Pulmonary artery endothelial cell (primary cell): ENCODE data around the gene PNISR. TPM values are rescaled to one million over a fixed set of nuclear protein-coding genes. Genes with fewer than 3 reads are reported as not detected.

Source experiments
- DNase-seq: peaks from one replicate; pipeline ENCODE4 v3.0.0-alpha.2; 2011; ENCODE audit warnings: low read depth, low spot score
- total RNA-seq: library from RNA; depleted of rRNA; stranded (reverse); fragments of >200 nt; gene quantifications from 2 replicates; pipeline ENCODE4 v1.2.3, GENCODE V29; 2014

Gene PNISR
- total RNA-seq, 1 donor from 2014 or later, result 39.2 TPM

DNA sequence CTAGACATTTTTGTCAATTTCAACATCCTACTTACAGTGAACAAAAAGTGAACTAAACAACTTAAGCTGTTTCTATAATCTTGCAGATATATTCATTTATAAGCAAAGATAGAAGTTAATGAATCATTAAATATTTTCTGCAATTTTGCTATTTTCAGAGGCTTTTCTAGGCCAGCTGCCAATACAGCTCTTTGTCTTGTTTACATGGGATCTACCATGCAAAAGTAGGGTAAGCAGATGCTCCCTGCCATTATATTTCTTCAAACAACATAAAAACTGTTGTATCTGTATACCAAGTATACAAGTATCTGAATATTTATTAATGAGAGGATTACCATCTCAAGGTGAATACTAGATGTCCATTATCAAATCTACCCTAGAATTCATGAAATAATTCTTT is 15.4 kb downstream of the PNISR start:
- DNase-seq, result no peak

DNA sequence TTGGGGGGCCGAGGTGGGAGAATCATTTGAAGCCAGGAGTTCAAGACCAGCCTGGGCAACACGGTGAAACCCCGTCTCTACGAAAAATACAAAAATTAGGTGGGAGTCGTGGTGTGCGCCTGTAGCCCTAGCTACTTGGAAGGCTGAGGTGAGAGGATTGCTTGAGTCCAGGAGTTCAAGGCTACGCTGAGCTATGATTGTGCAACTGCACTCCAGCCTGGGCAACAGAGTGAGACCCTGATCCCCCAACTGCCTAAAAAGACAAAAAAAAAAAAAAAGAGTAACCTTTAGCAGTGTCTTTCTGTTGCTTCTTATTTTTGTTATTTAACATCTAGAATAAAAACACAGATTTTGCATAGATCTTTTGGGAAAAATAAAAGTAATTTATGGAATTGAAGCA is 18.0 kb downstream of the PNISR start:
- DNase-seq, result no peak

GRCh38 chr6:99402448-99402847 is 22.7 kb downstream of the PNISR start:
- no peak for DNase-seq

GRCh38 chr6:99397287-99397686 is 27.8 kb downstream of the PNISR start:
- no peak for DNase-seq

GRCh38 chr6:99393698-99394531 is 31.2 kb downstream of the PNISR start, which contains the start of gene COQ3:
COQ3 (minus strand) TSS chr6:99394195; CDS start chr6:99394179, 16 bp downstream.
- DNase-seq, result peak; percentile 27

DNA sequence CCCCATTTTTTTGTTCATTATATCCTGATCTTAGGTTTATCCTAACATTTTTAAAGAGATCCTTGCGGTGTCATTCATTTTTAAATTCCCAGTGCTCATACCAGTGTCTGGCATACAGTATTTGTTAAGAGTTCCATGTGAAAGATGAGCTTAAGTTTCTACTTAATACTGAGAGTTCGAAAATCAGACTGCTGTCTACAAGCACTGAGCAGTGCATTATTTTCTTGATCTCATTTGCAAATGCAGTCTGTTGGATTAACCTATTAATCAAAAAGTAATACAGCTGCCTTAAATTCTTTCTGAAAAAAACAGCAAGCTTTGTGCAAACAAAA is 31.8 kb downstream of the PNISR start:
- no peak for DNase-seq

GRCh38 chr6:99390896-99391295 is 34.2 kb downstream of the PNISR start:
- no peak for DNase-seq

GRCh38 chr6:99384507-99384906 is 40.6 kb downstream of the PNISR start:
- DNase-seq, result no peak

- DNase-seq, result no peak
These were observed 46.5 kb downstream of the PNISR start for GRCh38 chr6:99378636-99379035.

DNA sequence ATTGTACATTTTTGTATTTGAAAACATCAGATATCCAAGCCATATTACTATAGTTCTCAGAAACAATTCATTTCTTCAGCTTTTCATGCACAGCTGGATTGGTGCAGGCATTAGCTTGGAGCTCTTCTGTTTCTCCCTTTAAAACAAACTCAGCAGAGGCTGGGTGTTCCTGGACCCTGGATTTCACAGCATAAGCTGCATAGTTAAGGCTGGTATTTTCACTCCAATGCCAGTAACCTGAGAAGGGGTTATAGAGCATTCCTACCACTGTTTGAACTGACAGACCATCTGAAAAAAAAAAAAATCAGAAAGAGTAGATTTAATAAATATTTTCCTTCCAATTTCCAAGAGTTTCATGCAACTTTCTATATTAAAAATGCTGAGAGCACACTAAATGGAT is 55.6 kb downstream of the PNISR start:
- DNase-seq, result no peak

- no peak for DNase-seq
These were observed 58.3 kb downstream of the PNISR start for GRCh38 chr6:99366852-99367251.

DNA sequence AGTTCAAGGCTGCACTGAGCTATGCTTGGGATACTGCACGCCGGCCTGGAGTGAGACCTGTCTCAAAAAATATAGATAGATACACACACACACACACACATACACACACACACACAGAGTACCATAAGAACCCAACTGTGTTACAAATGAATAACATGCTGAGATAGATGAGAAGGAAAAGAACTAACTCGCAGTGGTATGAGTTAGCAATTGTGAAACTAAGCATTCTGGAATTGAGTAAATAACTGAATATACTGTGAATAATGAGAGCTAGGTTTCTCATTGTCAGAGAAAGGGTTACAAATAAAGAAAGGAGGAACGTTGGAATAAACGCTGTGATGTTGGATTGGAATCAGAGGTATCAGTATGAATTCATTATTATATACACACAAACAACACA is 61.1 kb downstream of the PNISR start:
- no peak for DNase-seq

DNA sequence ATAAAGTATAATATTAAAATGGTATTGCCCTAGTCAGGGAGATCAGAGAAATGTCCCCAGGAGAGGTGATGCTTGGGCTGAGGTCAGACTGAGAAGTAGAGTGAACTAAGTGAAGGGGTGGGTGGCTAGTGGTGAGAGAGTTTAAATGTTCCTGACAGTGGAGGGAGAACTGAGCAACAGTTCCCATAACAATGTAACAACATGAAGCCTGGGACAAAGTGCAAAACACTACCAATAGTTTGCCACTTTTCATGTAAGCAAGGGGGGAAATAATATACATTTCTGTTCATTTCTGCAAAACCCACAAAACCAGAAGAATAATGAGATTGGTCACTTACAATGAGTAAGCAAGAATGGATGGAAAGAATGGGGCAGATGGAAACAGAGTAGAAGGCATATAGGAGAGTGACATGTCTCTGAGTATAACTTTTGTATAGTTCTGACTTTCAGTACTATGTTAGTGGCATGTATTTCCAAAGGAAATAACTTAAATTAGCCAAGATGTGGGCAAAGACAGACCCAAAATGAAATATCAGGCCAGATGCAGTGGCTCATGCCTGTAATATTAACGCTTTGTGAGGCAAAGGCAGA is 62.3 kb downstream of the PNISR start:
- DNase-seq, result no peak

- DNase-seq, result no peak
These were observed 65.3 kb downstream of the PNISR start for GRCh38 chr6:99359800-99360199.

GRCh38 chr6:99356641-99357040 is 68.5 kb downstream of the PNISR start:
- no peak for DNase-seq

DNA sequence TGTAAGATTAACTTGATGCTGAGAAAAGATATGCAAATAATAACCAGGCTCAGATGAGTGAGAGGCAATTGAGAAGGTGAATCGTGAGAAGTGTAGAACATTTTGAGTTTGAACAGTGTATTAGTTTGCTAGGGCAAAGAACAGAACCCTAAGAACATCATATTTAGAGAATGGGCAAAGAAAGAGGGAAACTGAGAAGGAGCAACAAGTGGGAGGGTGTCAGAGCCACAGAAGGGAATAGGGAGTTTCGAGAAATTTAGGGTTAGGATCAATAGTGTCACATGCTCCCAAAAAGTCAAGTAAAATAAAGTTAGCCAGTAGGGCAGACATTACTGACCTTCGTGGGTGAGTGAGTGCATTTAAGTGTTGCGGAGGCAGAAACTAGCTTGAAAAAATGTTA is 70.1 kb downstream of the PNISR start:
- DNase-seq, result no peak

- no peak for DNase-seq
These were observed 72.0 kb downstream of the PNISR start for GRCh38 chr6:99353126-99353525.

- DNase-seq, result no peak
These were observed 74.5 kb downstream of the PNISR start for GRCh38 chr6:99350573-99350972.

- no peak for DNase-seq
These were observed 75.7 kb downstream of the PNISR start, which contains the start of gene FAXC for GRCh38 chr6:99349171-99350141. FAXC (minus strand) TSS chr6:99349674; CDS start chr6:99349372, 302 bp downstream.

GRCh38 chr6:99348288-99349170 is 76.6 kb downstream of the PNISR start:
- DNase-seq, result no peak
